K562 (cell line): ENCODE data around the gene PHTF2. TPM values are rescaled to one million over a fixed set of nuclear protein-coding genes. Genes with fewer than 3 reads are reported as not detected.

ENCODE experiments used
- ATAC-seq: fragments of 200-7000 bp; cut with Tn5 transposase; 3 replicates; pipeline ENCODE4 v1.9.1; 2020; ENCODE audit warnings: moderate library complexity
- BruUV-seq: library from RNA; stranded (reverse); fragments of 400-500 nt; replicated peaks from 2 replicates; lab custom pipeline; 2021; lab: Mats Ljungman, UMichigan
- CTCF ChIA-PET: fragments of 300-600 bp; formaldehyde crosslinking; extraction: SDS; loops from one replicate; lab custom pipeline; 2021; ENCODE audit warnings: low intra/inter-chr PET ratio; lab: Yijun Ruan, JAX
- POLR2A ChIA-PET: fragments of 300-600, 350-650 bp; sonication (Branson Sonifier 250); formaldehyde crosslinking; extraction: SDS; loops from one replicate; lab custom pipeline; 2021; ENCODE audit warnings: antibody characterized with exemption, inconsistent platforms; lab: Yijun Ruan, JAX
- DNase-seq, 4 experiments: peaks; one replicate each; pipeline versions ENCODE4 v3.0.0 to v3.0.0-alpha.2; 2011 to 2018; ENCODE audit warnings: low spot score in 3 of 4, mixed read lengths in 3 of 4; ENCODE audit errors: extremely low read depth in 1 of 4
- FAIRE-seq: peaks from 2 replicates; lab custom pipeline; 2011; peaks lifted over from hg19 to GRCh38; lab: Jason Lieb, UNC
- H2AFZ ChIP-seq: 2 replicates; pipeline ENCODE4 v1.6.0; 2011; ENCODE audit warnings: low read depth, low read length, control low read depth, inconsistent platforms
- H3K27ac ChIP-seq: fragments of 200-600 bp; 3 replicates; pipeline ENCODE4 v1.8.0; 2011; ENCODE audit warnings: low read depth, mild to moderate bottlenecking, control low read depth, inconsistent platforms, low read length, moderate library complexity, mixed read lengths; ENCODE audit errors: extremely low read depth
- H3K27me3 ChIP-seq, 2 experiments: fragments of 300-600 bp in 1 of 2; 2 replicates in 1 of 2; 3 replicates in 1 of 2; pipeline versions ENCODE4 v1.6.0 to v1.8.0; 2011; ENCODE audit warnings: inconsistent platforms in 2 of 2, low read length in 2 of 2, mild to moderate bottlenecking in 1 of 2, mixed read lengths in 1 of 2, moderate library complexity in 1 of 2; ENCODE audit not compliant: control insufficient read depth in 2 of 2, insufficient read depth in 2 of 2
- H3K36me3 ChIP-seq: fragments of 300-600 bp; 3 replicates; pipeline ENCODE4 v1.8.0; 2011; ENCODE audit warnings: mild to moderate bottlenecking, low read length, inconsistent platforms; ENCODE audit not compliant: control insufficient read depth, insufficient read depth
- H3K4me1 ChIP-seq, 2 experiments: fragments of 200-600 bp in 1 of 2; replicated peaks in 1 of 2; 2 replicates in 1 of 2; 3 replicates in 1 of 2; pipeline versions ENCODE4 v1.5.1 to v1.8.0; 2011; ENCODE audit warnings: inconsistent platforms in 2 of 2, low read length in 2 of 2, mild to moderate bottlenecking in 1 of 2, mixed read lengths in 1 of 2, moderate library complexity in 1 of 2; ENCODE audit not compliant: control insufficient read depth in 2 of 2, insufficient read depth in 2 of 2
- H3K4me2 ChIP-seq: 2 replicates; pipeline ENCODE4 v1.6.1; 2011; ENCODE audit warnings: low read length, control low read depth, inconsistent platforms, mixed read lengths; ENCODE audit not compliant: insufficient read depth
- H3K4me3 ChIP-seq: fragments of 200-600 bp; sonication (generic), shearing (Covaris generic); 2 replicates; pipeline ENCODE4 v1.5.1; 2016; ENCODE audit warnings: control low read depth, inconsistent platforms
- H3K79me2 ChIP-seq: fragments of 200-600 bp; 3 replicates; pipeline ENCODE4 v1.8.0; 2011; ENCODE audit warnings: low read length, inconsistent platforms; ENCODE audit not compliant: control insufficient read depth, insufficient read depth
- H3K9ac ChIP-seq, 2 experiments: 2 replicates each; pipeline versions ENCODE4 v1.6.0 to v1.6.1; 2011; ENCODE audit warnings: low read depth in 2 of 2, low read length in 2 of 2, control low read depth in 1 of 2, inconsistent platforms in 1 of 2, mild to moderate bottlenecking in 1 of 2, mixed read lengths in 1 of 2; ENCODE audit not compliant: insufficient read depth in 1 of 2
- H3K9me1 ChIP-seq: one replicate; pipeline ENCODE4 v1.6.0; 2011; ENCODE audit warnings: inconsistent platforms, mild to moderate bottlenecking, low read length, moderate library complexity; ENCODE audit not compliant: control insufficient read depth, insufficient read depth
- H3K9me3 ChIP-seq: replicated peaks from 2 replicates; pipeline ENCODE4 v1.5.1; 2011; ENCODE audit warnings: low read depth, low read length, inconsistent platforms; ENCODE audit not compliant: control insufficient read depth, insufficient read depth
- H4K20me1 ChIP-seq: replicated peaks from 2 replicates; pipeline ENCODE4 v1.6.1; 2011; ENCODE audit warnings: low read length, inconsistent platforms, mixed read lengths; ENCODE audit not compliant: control insufficient read depth, insufficient read depth
- CEBPB ChIP-seq: fragments of 450-650 bp; IDR thresholded peaks from 2 replicates; pipeline ENCODE4 v1.6.1; 2016; ENCODE audit warnings: missing genetic modification characterization, missing compliant biosample characterization
- CEBPG ChIP-seq, 3 experiments: fragments of 200-800 bp in 1 of 3; sonication (Bioruptor generic) in 1 of 3; sonication (generic) in 1 of 3; formaldehyde crosslinking in 1 of 3; IDR thresholded peaks in 2 of 3; conservative IDR thresholded peaks in 1 of 3; 2 replicates each; pipeline versions ENCODE4 v1.6.1 to v1.8.0; 2016 to 2022; ENCODE audit warnings: missing compliant biosample characterization in 2 of 3, missing genetic modification characterization in 2 of 3, mild to moderate bottlenecking in 1 of 3, missing genetic modification reagents in 1 of 3
- ETV5 ChIP-seq: sonication (generic); formaldehyde crosslinking; IDR thresholded peaks from 2 replicates; pipeline ENCODE4 v1.4.0; 2020; ENCODE audit warnings: low read depth, mild to moderate bottlenecking, missing genetic modification reagents
- FOS ChIP-seq: IDR thresholded peaks from 3 replicates; pipeline ENCODE4 v1.6.1; 2011; ENCODE audit not compliant: insufficient read length; ENCODE audit errors: extremely low read depth
- HDGF ChIP-seq: fragments of 450-650 bp; IDR thresholded peaks from 2 replicates; pipeline ENCODE4 v1.6.1; 2016
- MBD2 ChIP-seq: sonication (generic); IDR thresholded peaks from 2 replicates; pipeline ENCODE4 v1.6.1; 2016; ENCODE audit warnings: low read depth, borderline replicate concordance
- NFXL1 ChIP-seq: fragments of 450-650 bp; formaldehyde crosslinking; IDR thresholded peaks from 2 replicates; pipeline ENCODE4 v1.4.0; 2021; ENCODE audit warnings: mild to moderate bottlenecking
- NR3C1 ChIP-seq: sonication (generic); formaldehyde crosslinking; IDR thresholded peaks from 2 replicates; pipeline ENCODE4 v1.8.1; 2022; ENCODE audit warnings: missing genetic modification reagents
- PCBP2 ChIP-seq: fragments of 200-400 bp; formaldehyde crosslinking; IDR thresholded peaks from 2 replicates; pipeline ENCODE4 v1.6.1; 2018; ENCODE audit warnings: low read length, low read depth, mild to moderate bottlenecking, moderate library complexity; ENCODE audit not compliant: poor library complexity, severe bottlenecking
- POLR2A ChIP-seq: fragments of 450-650 bp; conservative IDR thresholded peaks from 2 replicates; pipeline ENCODE4 v1.6.1; 2016
- PRMT5 ChIP-seq: sonication (generic); formaldehyde crosslinking; IDR thresholded peaks from 2 replicates; pipeline ENCODE4 v1.5.0; 2020; ENCODE audit warnings: missing genetic modification reagents
- RNF2 ChIP-seq: sonication (generic); IDR thresholded peaks from 2 replicates; pipeline ENCODE4 v1.6.1; 2016
- ZNF175 ChIP-seq: fragments of 200-800 bp; sonication (Bioruptor generic); IDR thresholded peaks from 2 replicates; pipeline ENCODE4 v1.6.1; 2016; ENCODE audit warnings: low read depth, mild to moderate bottlenecking, missing genetic modification characterization, missing compliant biosample characterization
- WGBS: fragments of 100-300 bp; shearing (Covaris generic); methylation state at CpG from one replicate; pipeline ENCODE4 v1.1.6; 2016; ENCODE audit warnings: low coverage, mixed read lengths; ENCODE audit not compliant: insufficient coverage; ENCODE audit errors: missing lambda C conversion rate; 5-methylcytosine and 5-hydroxymethylcytosine counted together
- in situ Hi-C: fragments of 300-500 bp; cut with MboI; formaldehyde crosslinking; loops from 4 replicates; pipeline ENCODE4 v1.15.0; 2018; ENCODE audit warnings: inconsistent platforms, mixed read lengths
- intact Hi-C: fragments of 100-400 bp; cut with micrococcal nuclease; formaldehyde crosslinking; loops from 2 replicates; pipeline ENCODE4 v1.14.2; 2022
- polyA plus RNA-seq, 8 experiments: library from polyadenylated mRNA; depleted of rRNA in 4 of 8; stranded (reverse) in 5 of 8; unstranded in 3 of 8; fragments of >200 nt; fragmentation: Nextera tagmentation in 2 of 8; fragmentation: Illumina TruSeq in 1 of 8; extraction: Ambion mirVana in 2 of 8; extraction: Trizol in 1 of 8; gene quantifications; 2 replicates each; pipeline versions ENCODE4 v1.2.1 to v1.2.3, GENCODE V29; 2011 to 2014; ENCODE audit warnings: inconsistent platforms in 1 of 8, missing spikeins in 1 of 8
- total RNA-seq, 7 experiments: library from RNA; depleted of rRNA in 6 of 7; stranded (reverse); fragments of >200 nt in 6 of 7; fragmentation: Illumina TruSeq in 2 of 7; extraction: Trizol in 2 of 7; gene quantifications; 2 replicates each; pipeline versions ENCODE4 v1.2.1 to v1.2.3, GENCODE V29; 2011 to 2021; ENCODE audit warnings: low replicate concordance in 1 of 7

The PHTF2 gene
- total and polyA plus RNA-seq, 9 of the 15 experiments (the other 6 are each of a cell fraction or from before 2014, with no cell fraction given) = 17.9 to 43.6 (median 25.4) TPM

DNA sequence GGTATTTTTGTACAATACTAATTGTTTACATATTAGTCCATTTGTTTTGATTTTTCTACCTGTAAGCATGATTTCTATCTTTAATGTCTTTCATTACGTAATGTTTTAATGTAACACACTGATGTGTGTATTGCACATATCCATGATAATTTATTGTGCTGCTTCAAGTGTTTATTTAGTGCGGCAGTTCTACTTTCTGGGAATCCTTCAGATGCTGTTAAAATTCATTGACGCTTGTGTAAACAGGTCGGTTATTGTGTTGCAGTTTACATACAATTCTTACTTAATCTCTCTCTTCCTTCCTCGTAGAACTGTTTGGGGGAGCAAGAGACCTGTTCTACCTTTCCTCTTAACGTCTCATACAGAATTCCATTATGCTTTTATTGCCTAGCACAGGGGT is 7.2 kb upstream of the PHTF2 start:
- Histone ChIP-seq H3K4me2 (no peak overlapping the region), H3K9me1 (no peaks in the 10 kb centered on the region)
- TF ChIP-seq CEBPG (CRISPR knock-in tag; IDR thresholded peaks at IDR 0.05) (no peak), CEBPG (tag; conservative IDR thresholded peaks at IDR 0.05 in 1 of 2, IDR thresholded peaks at IDR 0.05 in 1 of 2) (peak in 1 of 2 experiments; percentile 27; a peak in 1 of 4 replicates), PRMT5 (CRISPR knock-in tag) (no peak), RNF2 (no peak), CEBPB (0 out of 2 replicates have a peak, but pooled peaks have one; percentile 65)
- TF ChIP-seq, all 486 proteins: peak for 2
- no peak overlapping the region for H3K27ac ChIP-seq
- no peaks in the 10 kb centered on the region for H3K27me3 ChIP-seq
- ATAC-seq (no peak), FAIRE-seq (peak; percentile 6), DNase-seq (no peak)
- H2AFZ ChIP-seq = no peak overlapping the region
- H3K9ac ChIP-seq = no peak overlapping the region
- no peaks in the 10 kb centered on the region; the same call in 1 of the 2 replicates for H3K9me3 ChIP-seq
- POLR2A ChIA-PET = interaction anchor here (0.6 kb wide), 2 partner anchors 260 to 399 kb away, joined by 3 read pairs; no protein-coding TSS in a partner anchor
- intact Hi-C loops = loop anchor here (10.0 kb wide), 1 partner anchor 223 kb away; no protein-coding TSS in a partner anchor
- BruUV-seq = no TSS peak
- peaks cover 24% of the 10 kb centered on the region; the same call in 2 of the 3 replicates for H3K36me3 ChIP-seq
- H3K4me1 ChIP-seq = peaks cover 0 to 1% of the 10 kb centered on the region in 2 experiments; a peak in 2 of 5 replicates
- WGBS = 69% methylated on average over 6 of the region's 6 CpGs
- CTCF ChIA-PET = no interaction called here
- peaks cover 28% of the 10 kb centered on the region for H3K79me2 ChIP-seq
- H4K20me1 ChIP-seq = no peaks in the 10 kb centered on the region
- in situ Hi-C loops = no loop called here
- H3K4me3 ChIP-seq = no peak overlapping the region

GRCh38 chr7:77791956-77792355 is 6.6 kb upstream of the PHTF2 start:
- Histone ChIP-seq H3K4me2 (no peak overlapping the region), H3K4me3 (no peak overlapping the region), H2AFZ (no peak overlapping the region), H3K9ac (no peak overlapping the region), H3K36me3 (peaks cover 27% of the 10 kb centered on the region; the same call in 2 of the 3 replicates), H4K20me1 (no peaks in the 10 kb centered on the region), H3K27ac (no peak overlapping the region), H3K79me2 (peaks cover 34% of the 10 kb centered on the region), H3K4me1 (peaks cover 5 to 7% of the 10 kb centered on the region in 2 experiments; a peak in 4 of 5 replicates), H3K27me3 (no peaks in the 10 kb centered on the region), H3K9me3 (no peaks in the 10 kb centered on the region), H3K9me1 (no peaks in the 10 kb centered on the region)
- POLR2A ChIA-PET = interaction anchor here (0.6 kb wide), 1 partner anchor 36 kb away, joined by 3 read pairs; no protein-coding TSS in a partner anchor
- ATAC-seq (no peak), DNase-seq (no peak), FAIRE-seq (no peak)
- TF ChIP-seq HDGF (no peak), ETV5 (no peak), NFXL1 (no peak), POLR2A (no peak), MBD2 (no peak), PCBP2 (no peak), ZNF175 (CRISPR knock-in tag) (no peak), NR3C1 (CRISPR knock-in tag) (no peak), FOS (no peak)
- in situ Hi-C loops (no loop called here), intact Hi-C loops (loop anchor here (10.0 kb wide), 1 partner anchor 223 kb away; no protein-coding TSS in a partner anchor)
- BruUV-seq = no TSS peak
- 88% methylated on average over 2 of the region's 2 CpGs for WGBS
- CTCF ChIA-PET = no interaction called here
